Nephron (organoid): ENCODE data around the gene SEPTIN11.

Source experiments
- H3K27ac Mint-ChIP-seq, 3 experiments: 2 replicates each; pipeline ENCODE4 v1.8.0; 2020; ENCODE audit warnings: mixed read lengths in 3 of 3, mild to moderate bottlenecking in 2 of 3, moderate library complexity in 1 of 3
- H3K27me3 Mint-ChIP-seq: 2 replicates; pipeline ENCODE4 v1.8.0; 2021; ENCODE audit warnings: low read depth, mild to moderate bottlenecking, moderate library complexity, mixed read lengths
- H3K36me3 Mint-ChIP-seq: 2 replicates; pipeline ENCODE4 v1.8.0; 2020; ENCODE audit warnings: low read depth, mixed read lengths
- H3K4me1 Mint-ChIP-seq: 2 replicates; pipeline ENCODE4 v1.8.0; 2020; ENCODE audit warnings: mixed read lengths
- H3K4me3 Mint-ChIP-seq, 3 experiments: 2 replicates each; pipeline ENCODE4 v1.8.0; 2020; ENCODE audit warnings: mild to moderate bottlenecking in 3 of 3, mixed read lengths in 3 of 3, moderate library complexity in 2 of 3
- H3K9me3 Mint-ChIP-seq: 2 replicates; pipeline ENCODE4 v1.8.0; 2020; ENCODE audit warnings: mixed read lengths
- CTCF ChIP-seq, 3 experiments: fragments of 200-600 bp; sonication (generic); IDR thresholded peaks; one replicate each; pipeline ENCODE4 v1.5.0; 2021; ENCODE audit warnings: antibody characterized with exemption in 3 of 3; ENCODE audit not compliant: unreplicated experiment in 3 of 3

Gene SEPTIN11

GRCh38 chr4:76948443-76949275, 893 bp upstream of the SEPTIN11 start:
- no peak for TF ChIP-seq CTCF (IDR thresholded peaks at IDR 0.05; ENCODE audit: unreplicated experiment in 3 of 3)
- peak overlapping the region; percentile 89 to 97 (median 91) for H3K27ac Mint-ChIP-seq

GRCh38 chr4:76950052-76950955, 752 bp downstream of the SEPTIN11 start:
- Mint-ChIP-seq H3K4me3 (peak overlapping the region; percentile 85 to 93 (median 90)), H3K36me3 (peaks cover 38% of the 10 kb centered on the region)

More at GRCh38 chr4:76948443-76949275, 893 bp upstream of the SEPTIN11 start:
- H3K27me3 Mint-ChIP-seq = no peaks in the 10 kb centered on the region
- peaks cover 57% of the 10 kb centered on the region for H3K4me1 Mint-ChIP-seq
- H3K9me3 Mint-ChIP-seq = peaks cover 7% of the 10 kb centered on the region
- H3K36me3 Mint-ChIP-seq = peaks cover 39% of the 10 kb centered on the region
- H3K4me3 Mint-ChIP-seq = peak overlapping the region; percentile 85 to 93 (median 90)

GRCh38 chr4:76950956-76951671, 1.6 kb downstream of the SEPTIN11 start:
- H3K27ac Mint-ChIP-seq = peak overlapping the region; percentile 89 to 91 (median 91)
- peaks cover 38% of the 10 kb centered on the region for H3K36me3 Mint-ChIP-seq
- H3K4me1 Mint-ChIP-seq = peaks cover 76% of the 10 kb centered on the region
- no peak for TF ChIP-seq CTCF (IDR thresholded peaks at IDR 0.05; ENCODE audit: unreplicated experiment in 3 of 3)
- H3K9me3 Mint-ChIP-seq = peaks cover 2% of the 10 kb centered on the region
- peak overlapping the region; percentile 85 to 93 (median 90) for H3K4me3 Mint-ChIP-seq
- no peaks in the 10 kb centered on the region for H3K27me3 Mint-ChIP-seq

More at GRCh38 chr4:76950052-76950955, 752 bp downstream of the SEPTIN11 start:
- Mint-ChIP-seq H3K27ac (peak overlapping the region; percentile 89 to 91 (median 91)), H3K9me3 (peaks cover 2% of the 10 kb centered on the region), H3K27me3 (no peaks in the 10 kb centered on the region), H3K4me1 (peaks cover 68% of the 10 kb centered on the region)
- TF ChIP-seq CTCF (IDR thresholded peaks at IDR 0.05; ENCODE audit: unreplicated experiment in 3 of 3) = no peak

GRCh38 chr4:76951672-76952010, 2.1 kb downstream of the SEPTIN11 start:
- Mint-ChIP-seq H3K9me3 (no peaks in the 10 kb centered on the region), H3K27ac (peak overlapping the region; percentile 89 to 91 (median 91)), H3K4me3 (peak overlapping the region; percentile 85 to 93 (median 90)), H3K36me3 (peaks cover 37% of the 10 kb centered on the region), H3K4me1 (peaks cover 77% of the 10 kb centered on the region), H3K27me3 (no peaks in the 10 kb centered on the region)
- TF ChIP-seq CTCF (IDR thresholded peaks at IDR 0.05; ENCODE audit: unreplicated experiment in 3 of 3) = no peak

- H3K9me3 Mint-ChIP-seq = no peaks in the 10 kb centered on the region
- peaks cover 38% of the 10 kb centered on the region for H3K36me3 Mint-ChIP-seq
- peak overlapping the region; percentile 89 to 91 (median 91) for H3K27ac Mint-ChIP-seq
- H3K4me1 Mint-ChIP-seq = peaks cover 77% of the 10 kb centered on the region
- peak overlapping the region; percentile 85 to 93 (median 90) for H3K4me3 Mint-ChIP-seq
- H3K27me3 Mint-ChIP-seq = no peaks in the 10 kb centered on the region
- TF ChIP-seq CTCF (IDR thresholded peaks at IDR 0.05; ENCODE audit: unreplicated experiment in 3 of 3) = no peak
Measured at GRCh38 chr4:76952071-76952470, 2.5 kb downstream of the SEPTIN11 start.
